ENCODE results near the gene GABRG3. TPM values are rescaled to one million over a fixed set of nuclear protein-coding genes. Genes with fewer than 3 reads are reported as not detected.

The GABRG3 gene
- total and polyA plus RNA-seq, 4 donors = 0.02 to 0.19 TPM; not detected in 2

DNA sequence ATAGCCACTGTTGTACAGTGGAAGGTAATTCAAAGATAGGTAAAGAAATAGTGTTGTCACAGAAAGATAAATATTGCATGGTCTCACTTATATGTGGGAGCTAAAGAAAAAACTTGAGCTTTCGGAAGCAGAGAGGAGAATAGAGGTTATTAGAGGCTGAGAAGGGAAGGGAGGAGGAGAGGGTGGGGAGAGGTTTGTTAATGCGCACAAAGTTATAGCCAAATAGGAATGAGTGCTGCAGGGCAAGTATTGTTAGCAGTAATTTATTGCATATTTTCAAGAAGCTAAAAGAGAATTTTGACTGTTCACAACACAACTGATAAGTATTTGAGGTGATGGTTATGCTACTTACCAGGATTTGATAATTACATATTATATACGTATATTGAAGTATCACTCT lies 154.2 kb downstream of the GABRG3 start:
- Histone ChIP-seq H3K9me3 (ENCODE audit: control insufficient read depth in 4 of 4, low read length in 3 of 4) (peaks cover 0 to 2% (median 0%) of the 10 kb centered on the region in 4 donors), H3K9ac (ENCODE audit: low read depth in 1 of 2, low read length in 2 of 2) (no peak overlapping the region), H3K4me3 (ENCODE audit: low read depth in 1 of 3, low read length in 3 of 3) (no peak overlapping the region), H3K27me3 (ENCODE audit: control insufficient read depth in 4 of 4, insufficient read depth in 4 of 4, low read length in 3 of 4) (peaks cover 0 to 2% (median 0%) of the 10 kb centered on the region in 4 donors), H3K4me1 (ENCODE audit: control insufficient read depth in 4 of 4, insufficient read depth in 4 of 4, low read length in 3 of 4) (no peaks in the 10 kb centered on the region), H3K36me3 (ENCODE audit: control insufficient read depth in 4 of 4, insufficient read depth in 3 of 4, low read depth in 1 of 4, low read length in 3 of 4) (no peaks in the 10 kb centered on the region), H3K27ac (ENCODE audit: low read depth in 1 of 2, low read length in 2 of 2) (no peak overlapping the region)
- no peak for DNase-seq (ENCODE audit: low spot score)
- TF ChIP-seq FOXA1 (IDR thresholded peaks at IDR 0.05) (no peak), JUND (IDR thresholded peaks at IDR 0.05) (no peak), HNF4G (IDR thresholded peaks at IDR 0.05) (no peak), YY1 (IDR thresholded peaks at IDR 0.05) (no peak), NR2F2 (IDR thresholded peaks at IDR 0.05) (no peak), RAD21 (IDR thresholded peaks at IDR 0.05) (no peak), TAF1 (conservative IDR thresholded peaks at IDR 0.05) (no peak), EGR1 (IDR thresholded peaks at IDR 0.05; ENCODE audit: low read depth in 2 of 2) (no peak), RXRA (IDR thresholded peaks at IDR 0.05) (no peak), FOXA2 (IDR thresholded peaks at IDR 0.05) (no peak), SP1 (IDR thresholded peaks at IDR 0.05) (no peak), HNF4A (conservative IDR thresholded peaks at IDR 0.05) (no peak), GABPA (IDR thresholded peaks at IDR 0.05 in 1 of 2, conservative IDR thresholded peaks at IDR 0.05 in 1 of 2) (no peak)
- TF ChIP-seq, protein P1, sequence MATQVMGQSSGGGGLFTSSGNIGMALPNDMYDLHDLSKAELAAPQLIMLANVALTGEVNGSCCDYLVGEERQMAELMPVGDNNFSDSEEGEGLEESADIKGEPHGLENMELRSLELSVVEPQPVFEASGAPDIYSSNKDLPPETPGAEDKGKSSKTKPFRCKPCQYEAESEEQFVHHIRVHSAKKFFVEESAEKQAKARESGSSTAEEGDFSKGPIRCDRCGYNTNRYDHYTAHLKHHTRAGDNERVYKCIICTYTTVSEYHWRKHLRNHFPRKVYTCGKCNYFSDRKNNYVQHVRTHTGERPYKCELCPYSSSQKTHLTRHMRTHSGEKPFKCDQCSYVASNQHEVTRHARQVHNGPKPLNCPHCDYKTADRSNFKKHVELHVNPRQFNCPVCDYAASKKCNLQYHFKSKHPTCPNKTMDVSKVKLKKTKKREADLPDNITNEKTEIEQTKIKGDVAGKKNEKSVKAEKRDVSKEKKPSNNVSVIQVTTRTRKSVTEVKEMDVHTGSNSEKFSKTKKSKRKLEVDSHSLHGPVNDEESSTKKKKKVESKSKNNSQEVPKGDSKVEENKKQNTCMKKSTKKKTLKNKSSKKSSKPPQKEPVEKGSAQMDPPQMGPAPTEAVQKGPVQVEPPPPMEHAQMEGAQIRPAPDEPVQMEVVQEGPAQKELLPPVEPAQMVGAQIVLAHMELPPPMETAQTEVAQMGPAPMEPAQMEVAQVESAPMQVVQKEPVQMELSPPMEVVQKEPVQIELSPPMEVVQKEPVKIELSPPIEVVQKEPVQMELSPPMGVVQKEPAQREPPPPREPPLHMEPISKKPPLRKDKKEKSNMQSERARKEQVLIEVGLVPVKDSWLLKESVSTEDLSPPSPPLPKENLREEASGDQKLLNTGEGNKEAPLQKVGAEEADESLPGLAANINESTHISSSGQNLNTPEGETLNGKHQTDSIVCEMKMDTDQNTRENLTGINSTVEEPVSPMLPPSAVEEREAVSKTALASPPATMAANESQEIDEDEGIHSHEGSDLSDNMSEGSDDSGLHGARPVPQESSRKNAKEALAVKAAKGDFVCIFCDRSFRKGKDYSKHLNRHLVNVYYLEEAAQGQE (IDR thresholded peaks at IDR 0.05) = no peak
- TF ChIP-seq, protein P2, sequence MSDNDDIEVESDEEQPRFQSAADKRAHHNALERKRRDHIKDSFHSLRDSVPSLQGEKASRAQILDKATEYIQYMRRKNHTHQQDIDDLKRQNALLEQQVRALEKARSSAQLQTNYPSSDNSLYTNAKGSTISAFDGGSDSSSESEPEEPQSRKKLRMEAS (IDR thresholded peaks at IDR 0.05) = no peak
- TF ChIP-seq, protein P3, sequence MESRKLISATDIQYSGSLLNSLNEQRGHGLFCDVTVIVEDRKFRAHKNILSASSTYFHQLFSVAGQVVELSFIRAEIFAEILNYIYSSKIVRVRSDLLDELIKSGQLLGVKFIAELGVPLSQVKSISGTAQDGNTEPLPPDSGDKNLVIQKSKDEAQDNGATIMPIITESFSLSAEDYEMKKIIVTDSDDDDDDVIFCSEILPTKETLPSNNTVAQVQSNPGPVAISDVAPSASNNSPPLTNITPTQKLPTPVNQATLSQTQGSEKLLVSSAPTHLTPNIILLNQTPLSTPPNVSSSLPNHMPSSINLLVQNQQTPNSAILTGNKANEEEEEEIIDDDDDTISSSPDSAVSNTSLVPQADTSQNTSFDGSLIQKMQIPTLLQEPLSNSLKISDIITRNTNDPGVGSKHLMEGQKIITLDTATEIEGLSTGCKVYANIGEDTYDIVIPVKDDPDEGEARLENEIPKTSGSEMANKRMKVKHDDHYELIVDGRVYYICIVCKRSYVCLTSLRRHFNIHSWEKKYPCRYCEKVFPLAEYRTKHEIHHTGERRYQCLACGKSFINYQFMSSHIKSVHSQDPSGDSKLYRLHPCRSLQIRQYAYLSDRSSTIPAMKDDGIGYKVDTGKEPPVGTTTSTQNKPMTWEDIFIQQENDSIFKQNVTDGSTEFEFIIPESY (IDR thresholded peaks at IDR 0.05) = no peak
- TF ChIP-seq, protein P4, sequence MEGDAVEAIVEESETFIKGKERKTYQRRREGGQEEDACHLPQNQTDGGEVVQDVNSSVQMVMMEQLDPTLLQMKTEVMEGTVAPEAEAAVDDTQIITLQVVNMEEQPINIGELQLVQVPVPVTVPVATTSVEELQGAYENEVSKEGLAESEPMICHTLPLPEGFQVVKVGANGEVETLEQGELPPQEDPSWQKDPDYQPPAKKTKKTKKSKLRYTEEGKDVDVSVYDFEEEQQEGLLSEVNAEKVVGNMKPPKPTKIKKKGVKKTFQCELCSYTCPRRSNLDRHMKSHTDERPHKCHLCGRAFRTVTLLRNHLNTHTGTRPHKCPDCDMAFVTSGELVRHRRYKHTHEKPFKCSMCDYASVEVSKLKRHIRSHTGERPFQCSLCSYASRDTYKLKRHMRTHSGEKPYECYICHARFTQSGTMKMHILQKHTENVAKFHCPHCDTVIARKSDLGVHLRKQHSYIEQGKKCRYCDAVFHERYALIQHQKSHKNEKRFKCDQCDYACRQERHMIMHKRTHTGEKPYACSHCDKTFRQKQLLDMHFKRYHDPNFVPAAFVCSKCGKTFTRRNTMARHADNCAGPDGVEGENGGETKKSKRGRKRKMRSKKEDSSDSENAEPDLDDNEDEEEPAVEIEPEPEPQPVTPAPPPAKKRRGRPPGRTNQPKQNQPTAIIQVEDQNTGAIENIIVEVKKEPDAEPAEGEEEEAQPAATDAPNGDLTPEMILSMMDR (IDR thresholded peaks at IDR 0.05; ENCODE audit: low read depth, low read length, missing input control) = no peak
- TF ChIP-seq, protein P5, sequence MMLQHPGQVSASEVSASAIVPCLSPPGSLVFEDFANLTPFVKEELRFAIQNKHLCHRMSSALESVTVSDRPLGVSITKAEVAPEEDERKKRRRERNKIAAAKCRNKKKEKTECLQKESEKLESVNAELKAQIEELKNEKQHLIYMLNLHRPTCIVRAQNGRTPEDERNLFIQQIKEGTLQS (IDR thresholded peaks at IDR 0.05) = no peak
- WGBS = 77% methylated on average over 3 of the region's 3 CpGs

All from liver (tissue), 9 donors.